K562 (cell line): Measurements from ENCODE around the gene RUNX1. TPM values are rescaled to one million over a fixed set of nuclear protein-coding genes. Genes with fewer than 3 reads are reported as not detected.

Experiments
- CBFA2T3 ChIP-seq: fragments of 450-650 bp; IDR thresholded peaks from 2 replicates; pipeline ENCODE4 v1.6.1; 2017
- MECOM ChIP-seq: fragments of 250-450 bp; sonication (Bioruptor Pico); IDR thresholded peaks from 2 replicates; pipeline ENCODE4 v1.8.0; 2022; ENCODE audit warnings: inconsistent platforms
- NFXL1 ChIP-seq: fragments of 450-650 bp; formaldehyde crosslinking; IDR thresholded peaks from 2 replicates; pipeline ENCODE4 v1.4.0; 2021; ENCODE audit warnings: mild to moderate bottlenecking
- SIRT6 ChIP-seq: IDR thresholded peaks from one replicate; pipeline ENCODE4 v1.6.1; 2012; ENCODE audit warnings: low read depth, mild to moderate bottlenecking, control low read depth, inconsistent platforms, low read length, moderate library complexity
- SRSF3 ChIP-seq: fragments of 200-400 bp; formaldehyde crosslinking; IDR thresholded peaks from 2 replicates; pipeline ENCODE4 v1.6.1; 2016; ENCODE audit warnings: mild to moderate bottlenecking, low read length, moderate library complexity; ENCODE audit not compliant: insufficient read depth
- U2AF1 ChIP-seq: fragments of 200-400 bp; formaldehyde crosslinking; optimal IDR thresholded peaks from 2 replicates; pipeline ENCODE3; 2017; ENCODE audit warnings: mild to moderate bottlenecking, low read depth, low read length, moderate library complexity
- YY1 ChIP-seq, 3 experiments: IDR thresholded peaks; 2 replicates each; pipeline ENCODE4 v1.6.1; 2011; ENCODE audit warnings: low read length in 2 of 3, mild to moderate bottlenecking in 2 of 3, moderate library complexity in 2 of 3, borderline replicate concordance in 1 of 3, control low read depth in 1 of 3, low read depth in 1 of 3; ENCODE audit not compliant: insufficient read depth in 3 of 3, insufficient replicate concordance in 2 of 3, control insufficient read depth in 1 of 3, insufficient read length in 1 of 3; ENCODE audit errors: extremely low read depth in 1 of 3
- ZEB2 ChIP-seq: fragments of 450-650 bp; IDR thresholded peaks from 2 replicates; pipeline ENCODE4 v1.6.1; 2016
- ZSCAN29 ChIP-seq: fragments of 450-650 bp; IDR thresholded peaks from 2 replicates; pipeline ENCODE4 v1.6.1; 2017
- polyA plus RNA-seq, 8 experiments: library from polyadenylated mRNA; depleted of rRNA in 4 of 8; stranded (reverse) in 5 of 8; unstranded in 3 of 8; fragments of >200 nt; fragmentation: Nextera tagmentation in 2 of 8; fragmentation: Illumina TruSeq in 1 of 8; extraction: Ambion mirVana in 2 of 8; extraction: Trizol in 1 of 8; gene quantifications; 2 replicates each; pipeline versions ENCODE4 v1.2.1 to v1.2.3, GENCODE V29; 2011 to 2014; ENCODE audit warnings: inconsistent platforms in 1 of 8, missing spikeins in 1 of 8
- total RNA-seq, 7 experiments: library from RNA; depleted of rRNA in 6 of 7; stranded (reverse); fragments of >200 nt in 6 of 7; fragmentation: Illumina TruSeq in 2 of 7; extraction: Trizol in 2 of 7; gene quantifications; 2 replicates each; pipeline versions ENCODE4 v1.2.1 to v1.2.3, GENCODE V29; 2011 to 2021; ENCODE audit warnings: low replicate concordance in 1 of 7
- TF ChIP-seq, protein P1 (sequence below): fragments of 250-450 bp; sonication (Bioruptor Pico); IDR thresholded peaks from 2 replicates; pipeline ENCODE4 v1.5.0; 2020; ENCODE audit warnings: mild to moderate bottlenecking
- TF ChIP-seq, protein P2 (sequence below): fragments of 250-450 bp; sonication (Bioruptor Pico); IDR thresholded peaks from 2 replicates; pipeline ENCODE4 v1.9.0; 2021; ENCODE audit warnings: mild to moderate bottlenecking, inconsistent platforms

Gene RUNX1
- total and polyA plus RNA-seq, 9 of the 15 experiments (the other 6 are each of a cell fraction or from before 2014, with no cell fraction given): 2.2 to 68.6 (median 17.8) TPM

GRCh38 chr21:35014302-35015041 is 34.6 kb downstream of the RUNX1 start (continued):
- TF ChIP-seq, protein P1, sequence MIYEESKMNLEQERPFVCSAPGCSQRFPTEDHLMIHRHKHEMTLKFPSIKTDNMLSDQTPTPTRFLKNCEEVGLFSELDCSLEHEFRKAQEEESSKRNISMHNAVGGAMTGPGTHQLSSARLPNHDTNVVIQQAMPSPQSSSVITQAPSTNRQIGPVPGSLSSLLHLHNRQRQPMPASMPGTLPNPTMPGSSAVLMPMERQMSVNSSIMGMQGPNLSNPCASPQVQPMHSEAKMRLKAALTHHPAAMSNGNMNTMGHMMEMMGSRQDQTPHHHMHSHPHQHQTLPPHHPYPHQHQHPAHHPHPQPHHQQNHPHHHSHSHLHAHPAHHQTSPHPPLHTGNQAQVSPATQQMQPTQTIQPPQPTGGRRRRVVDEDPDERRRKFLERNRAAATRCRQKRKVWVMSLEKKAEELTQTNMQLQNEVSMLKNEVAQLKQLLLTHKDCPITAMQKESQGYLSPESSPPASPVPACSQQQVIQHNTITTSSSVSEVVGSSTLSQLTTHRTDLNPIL (CRISPR knock-in tag): no peak
- TF ChIP-seq SIRT6 (no peak), MECOM (CRISPR knock-in tag) (no peak), ZSCAN29 (no peak), SRSF3 (no peak), YY1 (IDR thresholded peaks at IDR 0.05; ENCODE audit: borderline replicate concordance in 1 of 3, control insufficient read depth in 1 of 3, extremely low read depth in 1 of 3, insufficient read depth in 3 of 3, insufficient read length in 1 of 3, insufficient replicate concordance in 2 of 3, low read depth in 1 of 3, low read length in 2 of 3) (no peak), NFXL1 (CRISPR knock-in tag) (no peak), CBFA2T3 (peak; percentile 71), ZEB2 (peak; percentile 54; the same call in 1 of the 2 replicates), U2AF1 (no peak)
- TF ChIP-seq, protein P2, sequence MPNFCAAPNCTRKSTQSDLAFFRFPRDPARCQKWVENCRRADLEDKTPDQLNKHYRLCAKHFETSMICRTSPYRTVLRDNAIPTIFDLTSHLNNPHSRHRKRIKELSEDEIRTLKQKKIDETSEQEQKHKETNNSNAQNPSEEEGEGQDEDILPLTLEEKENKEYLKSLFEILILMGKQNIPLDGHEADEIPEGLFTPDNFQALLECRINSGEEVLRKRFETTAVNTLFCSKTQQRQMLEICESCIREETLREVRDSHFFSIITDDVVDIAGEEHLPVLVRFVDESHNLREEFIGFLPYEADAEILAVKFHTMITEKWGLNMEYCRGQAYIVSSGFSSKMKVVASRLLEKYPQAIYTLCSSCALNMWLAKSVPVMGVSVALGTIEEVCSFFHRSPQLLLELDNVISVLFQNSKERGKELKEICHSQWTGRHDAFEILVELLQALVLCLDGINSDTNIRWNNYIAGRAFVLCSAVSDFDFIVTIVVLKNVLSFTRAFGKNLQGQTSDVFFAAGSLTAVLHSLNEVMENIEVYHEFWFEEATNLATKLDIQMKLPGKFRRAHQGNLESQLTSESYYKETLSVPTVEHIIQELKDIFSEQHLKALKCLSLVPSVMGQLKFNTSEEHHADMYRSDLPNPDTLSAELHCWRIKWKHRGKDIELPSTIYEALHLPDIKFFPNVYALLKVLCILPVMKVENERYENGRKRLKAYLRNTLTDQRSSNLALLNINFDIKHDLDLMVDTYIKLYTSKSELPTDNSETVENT (CRISPR knock-in tag): no peak
